Measurements from ENCODE around the gene PPP1R14D. TPM values are rescaled to one million over a fixed set of nuclear protein-coding genes. Genes with fewer than 3 reads are reported as not detected.
"Not testable (repeated sequence)": the region's sequence is repeated elsewhere in the genome, so short reads cannot be mapped to it uniquely, and the experiment has no call there.

PPP1R14D gene, protein sequence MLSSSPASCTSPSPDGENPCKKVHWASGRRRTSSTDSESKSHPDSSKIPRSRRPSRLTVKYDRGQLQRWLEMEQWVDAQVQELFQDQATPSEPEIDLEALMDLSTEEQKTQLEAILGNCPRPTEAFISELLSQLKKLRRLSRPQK
- not detected for total RNA-seq
- long read RNA-seq = 0 reads

DNA sequence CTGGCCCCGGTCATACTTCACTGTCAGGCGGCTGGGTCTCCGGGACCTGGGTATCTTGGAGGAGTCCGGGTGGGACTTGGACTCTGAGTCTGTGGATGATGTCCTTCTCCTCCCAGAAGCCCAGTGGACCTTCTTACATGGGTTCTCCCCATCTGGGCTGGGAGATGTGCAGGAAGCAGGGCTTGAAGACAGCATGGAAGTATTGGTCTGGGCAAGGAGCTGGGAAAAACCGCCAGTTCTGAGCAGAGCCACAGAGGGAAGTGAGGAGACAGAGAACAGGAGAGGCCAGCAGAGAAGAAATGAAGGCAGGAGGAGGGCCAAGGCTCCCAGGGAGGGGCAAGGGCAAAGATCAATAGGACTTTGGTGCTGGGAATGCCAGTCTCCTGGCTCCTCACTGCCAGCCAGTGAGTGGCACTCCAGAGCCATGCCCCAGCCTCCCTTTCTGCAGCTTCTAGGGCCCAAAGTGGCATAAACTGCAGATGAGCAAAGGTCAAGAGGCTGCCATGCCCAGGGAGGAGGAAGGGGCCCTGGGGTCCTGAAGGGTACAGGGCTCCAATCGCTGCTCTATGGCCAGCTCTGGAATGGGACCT, at the start of gene PPP1R14D:
PPP1R14D (minus strand) TSS at position 262 of the 590 bp plus-strand sequence; CDS start at position 195, 67 bp downstream.
- intact Hi-C loops (cut with DNase I) = no loop called here
- no peak for ATAC-seq
- DNase-seq (ENCODE audit: missing footprints) = no peak

DNA sequence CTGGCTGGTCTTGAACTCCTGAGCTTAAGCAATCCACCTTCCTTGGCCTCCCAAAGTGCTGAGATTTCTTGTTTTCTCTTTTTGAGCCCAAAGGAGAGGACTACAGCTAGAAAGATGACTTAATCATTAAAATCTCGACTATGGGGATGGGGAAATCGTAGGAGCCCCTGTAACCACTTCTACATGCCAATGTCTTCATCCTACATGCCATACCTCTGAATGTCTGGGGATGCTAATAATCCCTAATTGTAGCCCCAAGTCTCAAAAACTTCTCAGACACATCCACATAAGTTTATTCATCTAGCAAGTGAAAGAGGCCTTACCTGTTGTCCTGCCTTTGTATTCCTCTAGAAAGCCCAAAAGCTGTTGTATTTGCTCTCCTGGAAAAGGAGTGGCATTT, 49.2 kb upstream of the PPP1R14D start:
- DNase-seq (ENCODE audit: missing footprints) = no peak
- intact Hi-C loops (cut with DNase I) = no loop called here
- no peak for ATAC-seq

DNA sequence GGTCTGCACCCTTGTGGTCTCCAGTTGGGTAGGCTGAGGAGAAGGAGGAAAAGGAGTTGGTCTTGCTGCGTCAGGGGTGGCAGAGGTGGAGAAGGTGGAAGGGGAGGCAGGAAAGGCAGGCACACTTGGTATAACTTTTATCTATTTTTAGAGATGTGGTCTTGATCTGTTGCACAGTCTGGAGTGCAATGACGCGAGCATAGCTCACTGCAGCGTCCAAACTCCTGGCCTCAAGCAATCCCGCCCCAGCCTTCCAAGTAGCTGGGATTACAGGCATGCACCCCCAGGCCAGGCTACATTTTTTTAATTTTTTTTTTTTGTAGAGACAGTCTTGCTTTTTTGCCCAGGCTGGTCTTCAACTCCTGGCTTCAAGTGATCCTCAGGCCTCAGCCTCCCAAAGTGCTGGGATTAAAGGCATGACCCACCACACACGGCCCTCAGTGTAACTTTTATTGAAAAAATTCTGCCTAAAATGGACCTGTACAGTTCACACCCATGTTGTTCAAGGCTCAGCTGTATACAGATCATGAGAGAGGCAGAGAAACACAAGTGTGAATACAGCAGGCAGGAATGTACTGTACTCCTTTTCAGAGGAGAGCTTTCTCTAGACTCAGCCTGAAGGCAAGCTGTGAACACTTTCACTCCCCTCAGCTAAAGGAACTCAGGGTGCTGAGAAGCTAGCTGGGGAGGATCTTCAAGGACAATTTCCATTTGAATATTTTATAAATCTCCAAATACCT, 47.7 kb upstream of the PPP1R14D start:
- intact Hi-C loops (cut with DNase I) = no loop called here
- DNase-seq (ENCODE audit: missing footprints) = no peak
- no peak for ATAC-seq

DNA sequence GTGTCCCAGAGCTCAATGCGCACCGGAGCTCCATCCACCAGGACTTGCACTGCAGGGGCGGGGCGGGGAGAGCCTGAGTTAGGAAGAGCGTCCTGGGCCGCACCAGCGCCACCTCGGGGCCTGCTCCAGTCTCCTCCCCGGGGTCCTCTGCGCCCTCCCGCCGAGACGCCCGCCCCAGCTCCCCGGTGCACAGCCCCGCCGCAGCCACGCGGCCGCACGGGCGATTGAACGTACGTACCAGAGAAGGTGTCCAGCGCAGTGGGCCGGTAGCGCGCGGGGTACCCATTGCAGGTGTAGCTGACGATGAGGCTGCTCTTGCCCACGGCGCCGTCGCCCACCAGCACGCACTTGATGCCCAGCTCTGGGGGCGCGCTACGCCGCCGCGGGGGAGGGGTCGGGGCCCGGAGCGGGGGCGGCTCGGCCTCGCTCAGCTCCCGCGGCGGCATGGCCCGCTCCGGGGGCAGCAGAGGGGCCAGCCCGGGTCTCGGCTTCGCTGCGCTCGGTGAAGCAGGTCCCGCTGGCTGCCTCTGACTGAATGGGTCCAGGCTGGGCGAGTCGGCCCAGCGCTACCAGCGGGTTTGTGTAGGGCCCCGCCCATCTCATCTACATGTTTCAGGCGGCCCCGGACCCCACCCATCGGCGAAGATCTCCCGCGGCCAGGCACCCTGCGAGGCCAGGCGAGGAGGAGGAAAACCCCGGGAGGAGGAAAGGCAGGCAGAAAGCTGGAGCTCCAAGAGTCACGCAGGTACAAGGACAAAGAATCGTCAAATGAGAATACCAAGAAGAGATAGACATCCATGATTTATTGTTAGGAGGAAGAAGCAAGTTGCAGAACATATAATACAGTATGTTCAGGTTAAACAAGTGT, 45.4 kb upstream of the PPP1R14D start, which contains the start of gene RHOV:
RHOV (minus strand) TSS at position 541 of the 868 bp plus-strand sequence; CDS start at position 446, 95 bp downstream.
- DNase-seq (ENCODE audit: missing footprints) (peak; percentile 77), ATAC-seq (peak; percentile 73)
- intact Hi-C loops (cut with DNase I) = no loop called here

DNA sequence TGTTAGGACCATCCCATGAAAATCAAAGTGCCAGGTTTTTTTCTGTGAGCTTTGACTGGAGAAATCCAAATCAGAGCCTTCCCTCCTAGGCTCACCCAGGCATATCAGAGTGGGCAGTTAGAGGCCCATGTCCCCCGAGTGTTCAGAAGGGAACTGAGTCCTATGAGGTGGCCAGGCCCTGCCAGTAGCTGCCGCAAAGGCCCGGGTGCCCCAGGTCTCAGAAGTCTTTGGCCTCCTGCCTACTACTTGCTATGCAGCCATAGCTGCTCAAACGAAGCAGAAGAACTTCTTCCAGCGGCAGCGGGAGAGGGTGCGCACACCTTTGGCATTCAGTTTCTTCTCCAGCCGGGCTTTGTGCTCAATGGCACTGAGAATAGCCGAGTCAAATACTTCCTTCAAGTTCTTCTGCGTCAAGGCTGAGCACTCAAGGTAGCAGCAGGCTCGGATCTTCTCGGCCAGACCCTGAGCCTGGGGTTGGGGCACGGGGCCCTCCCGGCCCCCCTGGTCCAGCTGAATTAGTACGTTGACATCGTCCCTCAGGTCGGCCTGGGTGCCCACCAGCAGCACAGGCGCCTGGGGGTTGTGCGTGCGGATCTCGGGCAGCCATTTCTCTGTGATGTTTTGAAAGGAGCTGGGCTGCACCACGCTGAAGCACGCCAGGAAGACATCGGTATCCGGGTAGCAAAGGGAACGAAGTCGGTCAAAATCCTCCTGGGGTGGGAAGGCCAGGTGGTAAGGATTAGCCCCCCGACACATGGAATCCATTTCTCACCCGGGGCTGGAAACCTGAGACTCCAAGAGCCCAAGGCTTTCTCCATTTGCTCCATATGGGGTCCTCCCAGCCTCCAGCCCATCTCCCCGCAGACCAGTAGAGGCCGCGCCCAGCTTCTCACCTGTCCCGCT, 44.5 kb upstream of the PPP1R14D start:
- ATAC-seq (no peak), DNase-seq (ENCODE audit: missing footprints) (no peak)
- intact Hi-C loops (cut with DNase I) = no loop called here

DNA sequence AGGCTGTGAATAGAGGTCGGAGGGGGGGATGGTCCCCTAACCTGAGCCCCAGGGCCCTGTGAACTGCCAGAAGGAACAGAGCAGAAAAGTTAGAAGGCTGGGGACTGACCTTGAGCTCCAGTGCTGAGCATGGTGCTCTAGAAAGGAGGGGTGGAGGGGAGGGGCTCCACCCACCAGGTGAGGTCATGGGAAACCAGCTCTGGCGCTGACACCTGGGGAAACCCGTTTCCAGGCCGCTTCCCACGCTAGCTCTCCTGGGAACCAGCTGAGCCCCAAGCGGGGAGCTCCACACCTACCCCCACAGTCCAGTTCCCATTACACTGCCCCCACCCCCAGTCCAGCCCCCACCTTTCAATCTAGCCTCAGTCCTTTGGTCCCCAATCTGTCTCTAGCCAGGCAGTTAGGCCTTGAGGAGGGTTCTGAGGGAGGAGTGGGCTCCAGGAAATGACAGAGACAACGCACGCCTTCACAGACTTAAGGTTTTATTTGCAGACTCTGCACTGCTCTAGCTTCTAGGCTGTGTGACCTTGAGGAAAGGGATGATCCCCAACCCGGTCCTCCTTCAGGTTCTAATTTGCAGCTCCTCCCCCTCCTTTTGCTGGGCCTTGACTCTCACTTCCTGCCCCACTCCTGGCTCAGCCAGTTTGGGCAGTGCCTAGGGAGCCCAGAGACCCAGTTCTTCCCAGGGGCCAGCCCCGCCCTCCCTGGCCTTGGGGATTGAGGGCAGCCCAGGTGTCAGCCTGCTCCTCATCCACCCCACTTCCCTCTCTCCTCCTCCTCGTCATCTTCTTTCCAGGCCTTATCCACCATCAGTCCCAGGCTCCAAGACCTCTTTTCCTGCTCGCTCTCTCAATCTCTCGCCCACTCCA, 43.5 kb upstream of the PPP1R14D start:
- intact Hi-C loops (cut with DNase I) = no loop called here
- no peak for DNase-seq (ENCODE audit: missing footprints)
- ATAC-seq = no peak

DNA sequence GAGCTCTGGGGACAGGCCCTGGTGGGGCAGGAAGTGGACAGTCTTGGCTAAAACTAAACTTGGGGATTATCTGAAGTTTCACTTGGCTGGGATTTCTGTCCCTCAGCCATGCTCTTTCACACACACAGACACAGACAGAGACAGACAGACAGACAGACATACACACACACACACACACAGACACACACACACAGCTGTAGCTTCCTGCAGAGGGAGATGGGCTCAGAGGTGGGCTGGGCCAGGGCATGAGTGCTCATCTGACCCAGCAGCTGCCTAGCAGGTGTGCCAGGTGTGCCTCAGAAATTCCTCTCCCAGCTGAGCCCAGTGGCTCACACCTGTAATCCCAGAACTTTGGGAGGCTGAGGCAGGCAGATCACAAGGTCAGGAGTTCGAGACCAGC, 42.2 kb upstream of the PPP1R14D start:
- intact Hi-C loops (cut with DNase I) = no loop called here
- no peak for ATAC-seq
- no peak for DNase-seq (ENCODE audit: missing footprints)

DNA sequence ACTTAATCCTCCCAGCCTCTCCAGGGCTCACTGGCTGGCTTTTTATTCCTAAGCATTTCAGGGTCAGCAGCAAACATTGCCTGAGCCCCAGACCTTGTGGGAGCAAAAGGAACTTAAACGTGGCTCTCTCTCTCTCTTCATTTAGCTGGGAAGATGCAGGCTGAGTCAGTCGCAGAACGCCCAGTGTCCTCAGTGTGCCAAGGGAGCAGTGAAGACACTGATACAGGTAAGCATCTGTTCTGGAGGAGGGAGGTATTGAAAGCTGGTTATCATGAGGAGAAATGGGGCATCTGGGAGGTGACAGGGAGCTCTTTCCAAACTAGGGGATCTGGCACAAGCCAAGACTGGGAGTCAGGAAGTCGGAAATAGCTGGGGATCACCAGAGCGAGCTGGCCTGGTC, 41.2 kb upstream of the PPP1R14D start:
- ATAC-seq (no peak), DNase-seq (ENCODE audit: missing footprints) (no peak)
- intact Hi-C loops (cut with DNase I) = no loop called here

DNA sequence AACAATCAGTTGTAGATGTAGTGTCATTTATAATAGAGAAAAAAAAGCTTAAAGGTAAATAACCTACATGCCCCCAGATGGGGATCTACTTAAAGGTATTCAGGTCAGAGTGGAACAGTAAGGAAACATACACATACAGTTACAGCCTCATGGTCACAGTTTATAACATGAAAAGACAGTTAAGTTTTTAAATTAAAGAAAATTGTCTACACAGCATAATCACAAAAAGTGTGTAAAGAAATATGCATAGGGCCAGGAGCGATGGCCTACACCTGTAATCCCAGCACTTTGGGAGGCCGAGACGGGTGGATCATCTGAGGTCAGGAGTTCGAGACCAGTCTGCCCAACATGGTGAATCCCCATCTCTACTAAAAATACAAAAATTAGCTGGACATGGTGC, 38.7 kb upstream of the PPP1R14D start:
- intact Hi-C loops (cut with DNase I) = no loop called here
- DNase-seq (ENCODE audit: missing footprints) (no peak), ATAC-seq (no peak)

DNA sequence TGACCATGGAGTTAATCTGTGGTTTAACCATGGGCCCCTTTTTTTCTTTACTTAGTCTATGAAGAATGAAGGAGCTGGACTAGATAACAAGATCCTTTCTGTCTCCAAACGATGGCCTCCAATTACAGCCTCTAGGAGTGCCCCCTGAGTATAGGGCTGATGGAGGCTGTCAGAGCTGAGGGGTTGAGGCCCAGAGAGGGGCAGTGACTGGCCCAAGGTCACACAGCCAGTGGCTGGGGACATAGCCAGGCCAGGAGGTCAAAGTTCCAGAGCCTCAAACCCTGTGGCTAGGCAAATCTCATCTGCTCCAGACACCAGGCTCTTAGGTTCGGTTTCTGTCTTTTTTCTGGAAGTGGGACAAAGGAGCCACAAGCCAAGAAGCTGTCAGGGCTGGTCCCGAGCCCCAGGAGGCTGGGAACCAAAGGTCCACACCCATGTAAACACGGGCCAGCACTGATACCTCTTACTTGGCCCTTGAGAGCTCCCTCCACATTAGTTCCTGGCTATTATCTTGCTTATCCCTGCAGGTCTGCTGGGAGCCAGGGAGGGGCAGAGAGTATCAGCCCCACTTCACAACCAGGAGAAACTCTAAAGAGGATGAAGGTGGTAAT, 35.3 kb upstream of the PPP1R14D start:
- ATAC-seq (no peak), DNase-seq (ENCODE audit: missing footprints) (no peak)
- intact Hi-C loops (cut with DNase I) = no loop called here

DNA sequence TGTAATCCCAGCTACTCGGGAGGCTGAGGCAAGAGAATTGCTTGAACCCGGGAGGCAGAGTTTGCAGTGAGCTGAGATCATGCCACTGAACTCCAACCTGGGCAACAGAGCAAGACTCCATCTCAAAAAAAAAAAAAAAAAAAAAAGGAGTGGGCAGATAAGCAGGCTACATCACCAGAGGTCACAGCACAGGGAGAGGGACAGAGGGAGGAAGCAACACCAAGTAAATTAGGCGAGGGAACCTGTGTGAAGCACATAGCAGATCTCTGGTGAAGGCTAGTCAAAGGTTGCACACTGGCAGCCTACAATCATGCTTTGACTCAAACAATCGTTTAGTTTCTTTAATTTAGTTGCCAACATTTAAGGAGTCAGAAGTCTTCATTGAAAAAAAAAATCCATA, 32.6 kb upstream of the PPP1R14D start:
- intact Hi-C loops (cut with DNase I); ATAC-seq; DNase-seq (ENCODE audit: missing footprints): not testable (repeated sequence)

DNA sequence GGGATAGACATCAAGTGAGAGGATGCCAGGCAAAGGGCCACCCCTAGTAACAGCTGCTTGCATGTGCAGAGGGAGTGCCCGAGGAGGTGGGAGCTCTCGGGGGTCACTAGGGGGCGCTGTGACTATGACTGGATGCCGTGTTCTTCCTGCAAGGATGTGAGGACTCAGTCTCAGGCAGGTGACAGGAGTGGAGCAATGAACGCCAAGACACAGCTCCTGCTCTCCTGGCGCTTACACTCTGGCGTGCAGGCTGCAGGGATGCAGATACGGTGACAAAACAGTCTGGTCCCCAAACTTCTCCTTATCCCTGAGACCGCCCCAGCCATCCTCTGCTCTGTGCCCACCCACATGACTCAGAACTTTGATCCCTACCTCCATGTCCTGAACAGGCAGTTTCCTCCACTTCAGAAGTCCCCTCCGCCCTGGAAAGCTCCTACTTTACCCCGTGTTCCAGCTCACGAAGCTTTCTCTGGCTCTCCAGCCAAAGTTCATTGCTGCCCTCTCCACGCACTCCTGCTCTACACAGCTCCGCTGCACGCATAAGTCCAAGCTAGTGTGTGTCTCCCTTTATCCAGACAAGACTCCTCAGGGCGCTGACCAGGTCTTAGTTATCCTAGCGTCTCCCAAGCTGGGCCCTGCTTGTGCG, 30.8 kb upstream of the PPP1R14D start:
- DNase-seq (ENCODE audit: missing footprints) (no peak), ATAC-seq (peak; percentile 58)
- intact Hi-C loops (cut with DNase I) = loop anchor here (2.0 kb wide), 1 partner anchor 327 kb away; no protein-coding TSS in a partner anchor

DNA sequence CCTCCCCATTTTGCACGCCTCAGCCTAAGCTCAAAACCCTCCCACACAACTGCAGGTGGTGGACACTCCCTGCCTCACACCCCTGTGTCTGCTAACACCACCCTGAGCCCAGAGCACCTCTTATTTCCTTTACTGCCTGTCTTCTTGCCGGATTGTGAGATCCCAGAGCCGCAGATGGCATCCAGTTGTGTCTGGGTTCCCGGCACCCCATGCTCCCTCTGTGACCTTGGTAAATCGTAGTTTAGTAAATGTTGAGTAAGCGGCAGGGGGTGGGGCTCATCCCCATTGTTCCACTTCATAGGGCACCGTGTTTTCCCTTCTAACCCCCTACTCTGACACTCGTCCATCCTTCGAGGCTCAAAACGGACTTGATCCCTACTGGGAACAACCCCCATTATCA, 30.2 kb upstream of the PPP1R14D start:
- intact Hi-C loops (cut with DNase I) = loop anchor here (2.0 kb wide), 1 partner anchor 328 kb away; no protein-coding TSS in a partner anchor
- no peak for DNase-seq (ENCODE audit: missing footprints)
- ATAC-seq = no peak

DNA sequence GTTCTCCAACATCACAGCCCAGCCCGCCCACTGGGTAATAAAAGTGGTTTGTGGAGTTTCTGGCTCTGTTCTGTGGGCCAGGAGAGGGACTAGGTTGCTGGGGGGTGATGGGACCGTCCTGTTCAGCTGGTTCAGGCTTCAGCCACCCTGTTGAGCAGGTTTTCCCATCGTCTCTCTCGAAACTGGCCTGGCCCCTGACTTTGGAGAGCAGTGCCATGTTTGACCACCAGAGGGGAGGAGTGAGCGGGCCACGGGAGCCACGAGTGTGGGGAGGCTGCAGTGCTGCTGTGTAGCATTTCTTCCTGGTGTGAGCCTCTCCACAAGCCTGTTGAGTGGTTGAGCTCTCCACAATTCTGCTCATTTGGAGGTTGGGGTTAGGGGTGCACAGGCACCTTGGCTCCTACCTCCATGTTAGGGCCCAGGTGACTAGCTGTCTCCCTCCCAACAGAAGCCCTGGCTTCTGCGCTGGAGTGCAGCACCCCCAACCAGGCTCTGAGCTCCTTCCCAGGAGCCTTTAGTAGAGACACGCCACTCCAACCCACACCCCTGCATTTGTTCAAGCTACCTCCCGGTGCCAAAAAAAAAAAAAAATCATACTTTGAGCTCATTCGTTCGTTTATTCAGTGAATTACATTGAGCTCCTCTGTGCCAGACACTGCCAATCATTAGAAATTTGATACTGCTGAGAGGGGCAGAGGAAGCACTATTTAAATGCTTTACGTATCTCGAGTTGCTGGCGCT, 29.3 kb upstream of the PPP1R14D start:
- peak; percentile 85 for ATAC-seq
- peak; percentile 87 for DNase-seq (ENCODE audit: missing footprints)
- intact Hi-C loops (cut with DNase I) = loop anchor here (2.0 kb wide), 2 partner anchors 37 to 329 kb away; partner anchors contain the start of gene VPS18

DNA sequence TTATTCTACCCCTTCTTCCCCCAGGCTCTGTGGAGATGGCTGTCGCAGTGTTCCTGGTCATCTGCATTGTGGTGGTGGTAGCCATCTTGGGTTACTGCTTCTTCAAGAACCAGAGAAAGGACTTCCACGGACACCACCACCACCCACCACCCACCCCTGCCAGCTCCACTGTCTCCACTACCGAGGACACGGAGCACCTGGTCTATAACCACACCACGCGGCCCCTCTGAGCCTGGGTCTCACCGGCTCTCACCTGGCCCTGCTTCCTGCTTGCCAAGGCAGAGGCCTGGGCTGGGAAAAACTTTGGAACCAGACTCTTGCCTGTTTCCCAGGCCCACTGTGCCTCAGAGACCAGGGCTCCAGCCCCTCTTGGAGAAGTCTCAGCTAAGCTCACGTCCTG, 28.2 kb upstream of the PPP1R14D start:
- intact Hi-C loops (cut with DNase I) = loop anchor here (2.0 kb wide), 1 partner anchor 38 kb away; the partner anchor contains the start of gene VPS18
- ATAC-seq (no peak), DNase-seq (ENCODE audit: missing footprints) (no peak)

Data from Right ventricle myocardium inferior (tissue), 1 donor.